ENCODE results near the gene C1QTNF1. TPM values are rescaled to one million over a fixed set of nuclear protein-coding genes. Genes with fewer than 3 reads are reported as not detected.

C1QTNF1 gene
- polyA plus RNA-seq, 1 donor (not counting 4 experiments of a cell fraction or from before 2014, with no cell fraction given) = 6.6 TPM

GRCh38 chr17:79057737-79058385 lies 33.9 kb downstream of the C1QTNF1 start:
- Histone ChIP-seq H2AFZ (ENCODE audit: control insufficient read depth, low read length) (no peak overlapping the region), H3K9ac (ENCODE audit: control insufficient read depth, extremely low read depth, insufficient read depth, low read length) (no peak overlapping the region), H3K9me3 (ENCODE audit: control insufficient read depth, low read depth, low read length) (no peaks in the 10 kb centered on the region), H3K4me2 (ENCODE audit: control insufficient read depth, extremely low read depth, insufficient read depth, low read depth, low read length) (no peak overlapping the region), H3K9me1 (ENCODE audit: control insufficient read depth, extremely low read depth, insufficient read depth, low read length) (no peaks in the 10 kb centered on the region), H3K27me3 (ENCODE audit: control insufficient read depth, extremely low read depth, insufficient read depth, low read length) (no peaks in the 10 kb centered on the region), H4K20me1 (ENCODE audit: control insufficient read depth, extremely low read depth, insufficient read depth, low read length) (no peaks in the 10 kb centered on the region), H3K4me1 (ENCODE audit: control insufficient read depth, extremely low read depth, insufficient read depth, low read length) (no peaks in the 10 kb centered on the region), H3K36me3 (ENCODE audit: control insufficient read depth in 2 of 2, extremely low read depth in 1 of 2, insufficient read depth in 2 of 2, low read length in 2 of 2) (no peaks in the 10 kb centered on the region), H3K79me2 (ENCODE audit: control insufficient read depth, insufficient read depth, low read length) (no peaks in the 10 kb centered on the region), H3K4me3 (ENCODE audit: control insufficient read depth in 2 of 3, extremely low read depth in 1 of 3, insufficient read depth in 2 of 3, low read depth in 1 of 3, low read length in 3 of 3) (no peak overlapping the region), H3K27ac (ENCODE audit: control insufficient read depth, insufficient read depth, low read length) (no peak overlapping the region)
- FAIRE-seq (no peak), DNase-seq (ENCODE audit: low read depth, low spot score) (no peak)
- dilution Hi-C loops (cut with MboI; ENCODE audit: extremely low pct_ligation_motif_present, low sequenced_read_pairs) = no loop called here
- no peak for TF ChIP-seq CTCF (optimal IDR thresholded peaks at IDR 0.05 in 1 of 3, IDR thresholded peaks at IDR 0.05 in 1 of 3, conservative IDR thresholded peaks at IDR 0.05 in 1 of 3; ENCODE audit: extremely low read depth in 1 of 3, insufficient read depth in 2 of 3, low read length in 3 of 3)
- no peak for TF ChIP-seq EZH2 (IDR thresholded peaks at IDR 0.05; ENCODE audit: low read length)

DNA sequence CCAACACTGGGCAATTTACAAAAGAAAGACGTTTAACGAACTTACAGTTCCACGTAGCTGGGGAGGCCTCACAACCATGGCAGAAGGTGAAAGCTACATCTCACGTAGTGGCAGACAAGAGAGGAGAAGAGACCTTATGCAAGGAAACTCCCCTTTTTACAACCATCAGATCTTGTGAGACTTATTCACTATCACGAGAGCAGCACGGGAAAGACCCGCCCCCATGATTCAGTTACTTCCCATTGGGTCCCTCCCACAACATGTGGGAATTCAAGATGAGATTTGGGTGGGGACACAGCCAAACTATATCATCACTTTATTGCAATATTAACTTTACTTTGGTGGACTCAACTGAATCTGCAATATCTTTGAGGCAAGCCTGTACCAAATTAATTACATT lies 38.7 kb downstream of the C1QTNF1 start:
- Histone ChIP-seq H3K4me2 (ENCODE audit: control insufficient read depth, extremely low read depth, insufficient read depth, low read depth, low read length) (no peak overlapping the region), H3K36me3 (ENCODE audit: control insufficient read depth in 2 of 2, extremely low read depth in 1 of 2, insufficient read depth in 2 of 2, low read length in 2 of 2) (no peaks in the 10 kb centered on the region), H2AFZ (ENCODE audit: control insufficient read depth, low read length) (no peak overlapping the region), H4K20me1 (ENCODE audit: control insufficient read depth, extremely low read depth, insufficient read depth, low read length) (no peaks in the 10 kb centered on the region), H3K9me1 (ENCODE audit: control insufficient read depth, extremely low read depth, insufficient read depth, low read length) (no peaks in the 10 kb centered on the region), H3K4me1 (ENCODE audit: control insufficient read depth, extremely low read depth, insufficient read depth, low read length) (no peaks in the 10 kb centered on the region), H3K9me3 (ENCODE audit: control insufficient read depth, low read depth, low read length) (no peaks in the 10 kb centered on the region), H3K9ac (ENCODE audit: control insufficient read depth, extremely low read depth, insufficient read depth, low read length) (no peak overlapping the region), H3K27me3 (ENCODE audit: control insufficient read depth, extremely low read depth, insufficient read depth, low read length) (no peaks in the 10 kb centered on the region), H3K79me2 (ENCODE audit: control insufficient read depth, insufficient read depth, low read length) (no peaks in the 10 kb centered on the region), H3K4me3 (ENCODE audit: control insufficient read depth in 2 of 3, extremely low read depth in 1 of 3, insufficient read depth in 2 of 3, low read depth in 1 of 3, low read length in 3 of 3) (no peak overlapping the region), H3K27ac (ENCODE audit: control insufficient read depth, insufficient read depth, low read length) (no peak overlapping the region)
- DNase-seq (ENCODE audit: low read depth, low spot score) (no peak), FAIRE-seq (no peak)
- dilution Hi-C loops (cut with MboI; ENCODE audit: extremely low pct_ligation_motif_present, low sequenced_read_pairs) = no loop called here
- TF ChIP-seq CTCF (optimal IDR thresholded peaks at IDR 0.05 in 1 of 3, IDR thresholded peaks at IDR 0.05 in 1 of 3, conservative IDR thresholded peaks at IDR 0.05 in 1 of 3; ENCODE audit: extremely low read depth in 1 of 3, insufficient read depth in 2 of 3, low read length in 3 of 3) (no peak), EZH2 (IDR thresholded peaks at IDR 0.05; ENCODE audit: low read length) (no peak)
